Measurements from ENCODE around the gene SH3BP4. TPM values are rescaled to one million over a fixed set of nuclear protein-coding genes. Genes with fewer than 3 reads are reported as not detected.

The SH3BP4 gene
- total RNA-seq, 1 experiment from 2014 or later = 19.9 TPM

GRCh38 chr2:235030126-235030525, 78.3 kb downstream of the SH3BP4 start:
- no TSS peak for BruUV-seq (replicated peaks)
- TF ChIP-seq CTCF (conservative IDR thresholded peaks at IDR 0.05; ENCODE audit: low read depth, low read length) = no peak
- DNase-seq (ENCODE audit: low spot score) = no peak
- H3K4me3 ChIP-seq (ENCODE audit: low read depth, low read length, poor library complexity, severe bottlenecking) = no peak overlapping the region
- no peaks in the 10 kb centered on the region for H3K27me3 ChIP-seq (replicated peaks; ENCODE audit: insufficient read depth, low read depth, low read length, poor library complexity)
- intact Hi-C loops (cut with micrococcal nuclease; ENCODE audit: unreplicated experiment) = no loop called here
- H3K9me3 ChIP-seq (ENCODE audit: low read depth, low read length, poor library complexity, severe bottlenecking) = no peaks in the 10 kb centered on the region
- ChIA-PET POLR2A (ENCODE audit: low non-redundant PET) (interaction anchor here (0.5 kb wide), 1 partner anchor 18 kb away, joined by 3 read pairs; no protein-coding TSS in a partner anchor), CTCF (no interaction called here)
- peaks cover 16% of the 10 kb centered on the region for H3K4me1 ChIP-seq (ENCODE audit: insufficient read depth, low read length, poor library complexity, severe bottlenecking)
- no peak overlapping the region for H3K27ac ChIP-seq (ENCODE audit: low read depth, low read length, poor library complexity, severe bottlenecking)
- H3K36me3 ChIP-seq (ENCODE audit: insufficient read depth, low read length, poor library complexity, severe bottlenecking) = no peaks in the 10 kb centered on the region

- Histone ChIP-seq H3K4me3 (ENCODE audit: low read depth, low read length, poor library complexity, severe bottlenecking) (no peak overlapping the region), H3K9me3 (ENCODE audit: low read depth, low read length, poor library complexity, severe bottlenecking) (no peaks in the 10 kb centered on the region), H3K36me3 (ENCODE audit: insufficient read depth, low read length, poor library complexity, severe bottlenecking) (no peaks in the 10 kb centered on the region), H3K27ac (ENCODE audit: low read depth, low read length, poor library complexity, severe bottlenecking) (no peak overlapping the region), H3K4me1 (ENCODE audit: insufficient read depth, low read length, poor library complexity, severe bottlenecking) (peaks cover 16% of the 10 kb centered on the region), H3K27me3 (replicated peaks; ENCODE audit: insufficient read depth, low read depth, low read length, poor library complexity) (no peaks in the 10 kb centered on the region)
- BruUV-seq (replicated peaks) = no TSS peak
- intact Hi-C loops (cut with micrococcal nuclease; ENCODE audit: unreplicated experiment) = no loop called here
- TF ChIP-seq CTCF (conservative IDR thresholded peaks at IDR 0.05; ENCODE audit: low read depth, low read length) (no peak), EZH2 (IDR thresholded peaks at IDR 0.05; ENCODE audit: borderline replicate concordance, low read depth, low read length, poor library complexity, severe bottlenecking) (no peak)
- POLR2A ChIA-PET (ENCODE audit: low non-redundant PET) = no interaction called here
- no peak for DNase-seq (ENCODE audit: low spot score)
- CTCF ChIA-PET = no interaction called here
Observed at GRCh38 chr2:235030936-235031335, 79.1 kb downstream of the SH3BP4 start.

- no peaks in the 10 kb centered on the region for H3K9me3 ChIP-seq (ENCODE audit: low read depth, low read length, poor library complexity, severe bottlenecking)
- BruUV-seq (replicated peaks) = no TSS peak
- no peaks in the 10 kb centered on the region for H3K27me3 ChIP-seq (replicated peaks; ENCODE audit: insufficient read depth, low read depth, low read length, poor library complexity)
- ChIA-PET POLR2A (ENCODE audit: low non-redundant PET) (no interaction called here), CTCF (no interaction called here)
- intact Hi-C loops (cut with micrococcal nuclease; ENCODE audit: unreplicated experiment) = no loop called here
- H3K4me1 ChIP-seq (ENCODE audit: insufficient read depth, low read length, poor library complexity, severe bottlenecking) = peaks cover 12% of the 10 kb centered on the region
- no peak for TF ChIP-seq CTCF (conservative IDR thresholded peaks at IDR 0.05; ENCODE audit: low read depth, low read length)
- no peak for TF ChIP-seq EZH2 (IDR thresholded peaks at IDR 0.05; ENCODE audit: borderline replicate concordance, low read depth, low read length, poor library complexity, severe bottlenecking)
- DNase-seq (ENCODE audit: low spot score) = no peak
- no peak overlapping the region for H3K27ac ChIP-seq (ENCODE audit: low read depth, low read length, poor library complexity, severe bottlenecking)
- H3K36me3 ChIP-seq (ENCODE audit: insufficient read depth, low read length, poor library complexity, severe bottlenecking) = no peaks in the 10 kb centered on the region
- no peak overlapping the region for H3K4me3 ChIP-seq (ENCODE audit: low read depth, low read length, poor library complexity, severe bottlenecking)
Observed at GRCh38 chr2:235031686-235032373, 80.0 kb downstream of the SH3BP4 start.
